ENCODE results near the gene COL5A1. TPM values are rescaled to one million over a fixed set of nuclear protein-coding genes. Genes with fewer than 3 reads are reported as not detected.

Gene COL5A1
- total and polyA plus RNA-seq, 2 donors (not counting 1 experiment from before 2014, with no cell fraction given) = 72.8 to 109 TPM

DNA sequence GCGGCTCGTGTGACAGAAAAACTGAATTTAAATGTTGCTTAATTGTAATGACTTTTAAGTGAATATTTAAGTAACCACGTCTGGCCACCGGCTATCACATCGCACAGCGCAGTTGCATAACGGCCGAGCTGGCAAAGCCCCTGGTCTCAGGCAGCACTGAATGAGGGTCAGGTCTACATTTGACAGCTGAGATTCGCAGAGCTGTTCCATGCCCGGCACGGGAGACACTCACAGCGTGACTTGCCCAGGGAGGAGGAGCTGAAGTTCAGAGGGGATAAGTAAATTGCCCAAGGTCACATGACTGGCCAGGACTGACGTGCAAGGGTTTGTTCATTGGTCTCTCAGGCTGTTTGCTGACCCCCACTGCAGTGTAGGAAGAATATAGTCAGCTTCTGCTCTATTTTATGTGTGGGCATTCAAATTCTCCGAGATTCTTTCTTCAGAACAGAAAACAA is 17.4 kb upstream of the COL5A1 start:
- no peaks in the 10 kb centered on the region for H4K20me1 ChIP-seq (ENCODE audit: control insufficient read depth, extremely low read depth, insufficient read depth, low read length)
- no peaks in the 10 kb centered on the region for H3K36me3 ChIP-seq (ENCODE audit: control insufficient read depth, insufficient read depth, low read length)
- no peak overlapping the region for H3K9ac ChIP-seq (ENCODE audit: insufficient read depth, low read length)
- H3K27ac ChIP-seq (ENCODE audit: insufficient read depth, low read length) = no peak overlapping the region
- H3K4me1 ChIP-seq (ENCODE audit: control insufficient read depth, extremely low read depth, insufficient read depth, low read length) = peaks cover 8% of the 10 kb centered on the region
- DNase-seq (ENCODE audit: low read depth in 2 of 2) = peak in 1 of 2 donors; percentile 47
- H3K4me2 ChIP-seq (ENCODE audit: extremely low read depth, insufficient read depth, low read length) = no peak overlapping the region
- no peak overlapping the region for H2AFZ ChIP-seq (ENCODE audit: low read length)
- no peaks in the 10 kb centered on the region for H3K9me3 ChIP-seq (ENCODE audit: control insufficient read depth, insufficient read depth, low read depth, low read length)
- TF ChIP-seq, protein P1, sequence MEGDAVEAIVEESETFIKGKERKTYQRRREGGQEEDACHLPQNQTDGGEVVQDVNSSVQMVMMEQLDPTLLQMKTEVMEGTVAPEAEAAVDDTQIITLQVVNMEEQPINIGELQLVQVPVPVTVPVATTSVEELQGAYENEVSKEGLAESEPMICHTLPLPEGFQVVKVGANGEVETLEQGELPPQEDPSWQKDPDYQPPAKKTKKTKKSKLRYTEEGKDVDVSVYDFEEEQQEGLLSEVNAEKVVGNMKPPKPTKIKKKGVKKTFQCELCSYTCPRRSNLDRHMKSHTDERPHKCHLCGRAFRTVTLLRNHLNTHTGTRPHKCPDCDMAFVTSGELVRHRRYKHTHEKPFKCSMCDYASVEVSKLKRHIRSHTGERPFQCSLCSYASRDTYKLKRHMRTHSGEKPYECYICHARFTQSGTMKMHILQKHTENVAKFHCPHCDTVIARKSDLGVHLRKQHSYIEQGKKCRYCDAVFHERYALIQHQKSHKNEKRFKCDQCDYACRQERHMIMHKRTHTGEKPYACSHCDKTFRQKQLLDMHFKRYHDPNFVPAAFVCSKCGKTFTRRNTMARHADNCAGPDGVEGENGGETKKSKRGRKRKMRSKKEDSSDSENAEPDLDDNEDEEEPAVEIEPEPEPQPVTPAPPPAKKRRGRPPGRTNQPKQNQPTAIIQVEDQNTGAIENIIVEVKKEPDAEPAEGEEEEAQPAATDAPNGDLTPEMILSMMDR (conservative IDR thresholded peaks at IDR 0.05 in 1 of 2, IDR thresholded peaks at IDR 0.05 in 1 of 2; ENCODE audit: low read depth in 1 of 2, low read length in 2 of 2) = no peak
- no peak for TF ChIP-seq EZH2 (IDR thresholded peaks at IDR 0.05; ENCODE audit: low read length, missing control alignments)
- no peaks in the 10 kb centered on the region for H3K27me3 ChIP-seq (ENCODE audit: control insufficient read depth, insufficient read depth, low read length)
- no peaks in the 10 kb centered on the region for H3K79me2 ChIP-seq (ENCODE audit: control insufficient read depth, insufficient read depth, low read length)
- no peak overlapping the region for H3K4me3 ChIP-seq (replicated peaks in 1 of 4; ENCODE audit: control extremely low read depth in 1 of 4, insufficient read depth in 1 of 4, low read depth in 3 of 4, low read length in 4 of 4)

DNA sequence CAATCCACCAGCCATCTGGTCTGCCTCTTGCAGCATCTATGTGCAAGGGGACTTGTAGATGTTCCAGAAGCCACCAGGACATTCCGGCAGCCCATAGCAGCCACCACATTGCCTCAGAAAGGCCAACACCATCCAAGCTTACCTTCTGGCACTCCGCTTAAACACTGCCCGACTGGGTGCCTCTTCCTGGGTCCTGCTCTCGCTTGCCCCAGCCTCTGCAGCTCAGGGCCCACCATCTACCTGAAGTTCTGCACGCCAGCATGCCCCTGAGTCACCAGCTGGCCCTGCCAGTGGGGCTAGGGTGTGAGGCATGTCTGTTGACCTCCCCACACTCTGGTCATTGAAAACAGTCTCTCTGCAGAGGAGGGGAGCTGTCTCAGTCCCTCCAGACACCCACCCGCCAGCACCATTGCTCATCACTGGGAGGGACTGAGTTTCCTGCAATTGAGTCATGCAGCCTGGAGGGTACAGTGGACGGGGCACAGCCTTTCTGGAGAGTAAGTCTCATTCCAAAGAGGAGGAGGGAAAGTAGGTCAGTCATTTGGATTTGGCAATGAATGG is 16.9 kb upstream of the COL5A1 start:
- Histone ChIP-seq H3K27ac (ENCODE audit: insufficient read depth, low read length) (no peak overlapping the region), H3K4me3 (replicated peaks in 1 of 4; ENCODE audit: control extremely low read depth in 1 of 4, insufficient read depth in 1 of 4, low read depth in 3 of 4, low read length in 4 of 4) (no peak overlapping the region), H3K4me1 (ENCODE audit: control insufficient read depth, extremely low read depth, insufficient read depth, low read length) (peaks cover 8% of the 10 kb centered on the region), H3K27me3 (ENCODE audit: control insufficient read depth, insufficient read depth, low read length) (no peaks in the 10 kb centered on the region), H3K9me3 (ENCODE audit: control insufficient read depth, insufficient read depth, low read depth, low read length) (no peaks in the 10 kb centered on the region), H3K36me3 (ENCODE audit: control insufficient read depth, insufficient read depth, low read length) (no peaks in the 10 kb centered on the region), H2AFZ (ENCODE audit: low read length) (no peak overlapping the region), H3K9ac (ENCODE audit: insufficient read depth, low read length) (no peak overlapping the region), H4K20me1 (ENCODE audit: control insufficient read depth, extremely low read depth, insufficient read depth, low read length) (no peaks in the 10 kb centered on the region), H3K4me2 (ENCODE audit: extremely low read depth, insufficient read depth, low read length) (no peak overlapping the region), H3K79me2 (ENCODE audit: control insufficient read depth, insufficient read depth, low read length) (no peaks in the 10 kb centered on the region)
- TF ChIP-seq EZH2 (IDR thresholded peaks at IDR 0.05; ENCODE audit: low read length, missing control alignments) = no peak
- TF ChIP-seq, protein P1 (conservative IDR thresholded peaks at IDR 0.05 in 1 of 2, IDR thresholded peaks at IDR 0.05 in 1 of 2; ENCODE audit: low read depth in 1 of 2, low read length in 2 of 2) = no peak
- peak; percentile 81 to 94 for DNase-seq (ENCODE audit: low read depth in 2 of 2)

DNA sequence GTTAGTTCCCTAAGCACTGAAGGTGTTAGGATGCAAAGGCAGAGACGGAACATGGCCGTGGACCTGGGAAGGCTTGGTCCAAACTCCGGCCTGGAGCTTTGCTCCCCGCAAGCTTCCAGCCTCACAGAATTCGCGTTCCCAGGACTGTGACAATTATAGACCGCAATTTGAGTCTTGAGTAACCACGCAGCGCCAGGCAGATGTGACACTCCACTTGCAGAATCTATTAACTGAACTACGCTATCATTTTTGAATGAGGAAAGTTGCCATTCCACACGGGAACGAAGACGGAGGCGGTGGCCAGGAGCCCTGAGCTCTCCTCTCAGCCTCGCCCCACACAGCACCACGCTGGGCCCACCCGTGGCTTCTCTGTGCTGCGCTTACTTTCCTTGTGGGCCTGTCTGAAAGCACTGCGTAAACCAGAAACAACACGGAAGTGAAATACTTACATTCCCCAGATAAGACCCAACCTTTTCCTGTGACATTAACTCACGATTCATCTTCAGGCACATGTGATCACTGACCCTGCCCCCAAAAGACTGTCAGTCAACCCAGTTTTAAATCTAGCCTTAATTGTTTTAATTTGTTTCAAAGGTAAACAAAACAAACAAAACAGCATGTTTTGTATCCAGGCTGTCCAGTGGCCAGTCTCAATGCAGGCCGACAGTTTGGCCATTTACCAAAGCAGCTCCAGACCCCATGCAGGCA is 16.1 kb upstream of the COL5A1 start:
- Histone ChIP-seq H3K9me3 (ENCODE audit: control insufficient read depth, insufficient read depth, low read depth, low read length) (no peaks in the 10 kb centered on the region), H3K9ac (ENCODE audit: insufficient read depth, low read length) (no peak overlapping the region), H3K79me2 (ENCODE audit: control insufficient read depth, insufficient read depth, low read length) (no peaks in the 10 kb centered on the region), H3K27me3 (ENCODE audit: control insufficient read depth, insufficient read depth, low read length) (no peaks in the 10 kb centered on the region), H3K36me3 (ENCODE audit: control insufficient read depth, insufficient read depth, low read length) (no peaks in the 10 kb centered on the region), H3K4me1 (ENCODE audit: control insufficient read depth, extremely low read depth, insufficient read depth, low read length) (peaks cover 8% of the 10 kb centered on the region), H3K4me2 (ENCODE audit: extremely low read depth, insufficient read depth, low read length) (no peak overlapping the region), H3K4me3 (replicated peaks in 1 of 4; ENCODE audit: control extremely low read depth in 1 of 4, insufficient read depth in 1 of 4, low read depth in 3 of 4, low read length in 4 of 4) (no peak overlapping the region), H2AFZ (ENCODE audit: low read length) (no peak overlapping the region), H4K20me1 (ENCODE audit: control insufficient read depth, extremely low read depth, insufficient read depth, low read length) (no peaks in the 10 kb centered on the region), H3K27ac (ENCODE audit: insufficient read depth, low read length) (no peak overlapping the region)
- TF ChIP-seq EZH2 (IDR thresholded peaks at IDR 0.05; ENCODE audit: low read length, missing control alignments) = no peak
- TF ChIP-seq, protein P1 (conservative IDR thresholded peaks at IDR 0.05 in 1 of 2, IDR thresholded peaks at IDR 0.05 in 1 of 2; ENCODE audit: low read depth in 1 of 2, low read length in 2 of 2) = no peak
- DNase-seq (ENCODE audit: low read depth in 2 of 2) = peak; percentile 25 to 81

Data from fibroblast of lung (primary cell).